Activated T-helper 17 cell treated with anti-CD3 and anti-CD28 coated beads, Interleukin-2, amount 50 U/mL, for 72 hours (primary cell): Measurements from ENCODE around the gene CRACR2A. TPM values are rescaled to one million over a fixed set of nuclear protein-coding genes. Genes with fewer than 3 reads are reported as not detected.

ENCODE experiments used
- ATAC-seq: fragments of 150-1000 bp; cut with Tn5 transposase; replicated peaks from 2 replicates; pipeline ENCODE4 v1.10.0; 2021; ENCODE audit warnings: mild to moderate bottlenecking, moderate library complexity
- H3K27ac Mint-ChIP-seq: one replicate; pipeline ENCODE4 v1.8.0; 2022; ENCODE audit warnings: mixed read lengths
- H3K27me3 Mint-ChIP-seq: one replicate; pipeline ENCODE4 v1.8.0; 2022; ENCODE audit warnings: mixed read lengths
- H3K36me3 Mint-ChIP-seq: one replicate; pipeline ENCODE4 v1.8.0; 2022; ENCODE audit warnings: low read depth, mild to moderate bottlenecking, mixed read lengths
- H3K4me1 Mint-ChIP-seq: one replicate; pipeline ENCODE4 v1.8.0; 2022; ENCODE audit warnings: mixed read lengths
- H3K4me3 Mint-ChIP-seq: one replicate; pipeline ENCODE4 v1.8.0; 2022; ENCODE audit warnings: mild to moderate bottlenecking, mixed read lengths
- H3K9me3 Mint-ChIP-seq: one replicate; pipeline ENCODE4 v1.8.0; 2022; ENCODE audit warnings: mixed read lengths
- total RNA-seq, 2 donors: library from RNA; stranded (reverse); gene quantifications; one replicate each; pipeline ENCODE4 v1.2.3, GENCODE V29; 2022

The CRACR2A gene
- total RNA-seq, 2 donors from 2014 or later = 39.4 to 46.3 TPM

GRCh38 chr12:3594966-3595365 is 157.9 kb downstream of the CRACR2A start:
- Mint-ChIP-seq H3K4me1 (no peaks in the 10 kb centered on the region), H3K4me3 (no peak overlapping the region), H3K9me3 (no peaks in the 10 kb centered on the region), H3K27me3 (peaks cover 14% of the 10 kb centered on the region), H3K27ac (no peak overlapping the region), H3K36me3 (no peaks in the 10 kb centered on the region)
- ATAC-seq = no peak

GRCh38 chr12:3593906-3594483 is 158.9 kb downstream of the CRACR2A start:
- no peaks in the 10 kb centered on the region for H3K36me3 Mint-ChIP-seq
- peaks cover 14% of the 10 kb centered on the region for H3K27me3 Mint-ChIP-seq
- ATAC-seq = no peak
- no peaks in the 10 kb centered on the region for H3K4me1 Mint-ChIP-seq
- H3K4me3 Mint-ChIP-seq = no peak overlapping the region
- H3K27ac Mint-ChIP-seq = no peak overlapping the region
- H3K9me3 Mint-ChIP-seq = no peaks in the 10 kb centered on the region

GRCh38 chr12:3592856-3593625 is 159.9 kb downstream of the CRACR2A start:
- no peaks in the 10 kb centered on the region for H3K9me3 Mint-ChIP-seq
- no peak overlapping the region for H3K27ac Mint-ChIP-seq
- no peaks in the 10 kb centered on the region for H3K4me1 Mint-ChIP-seq
- no peak overlapping the region for H3K4me3 Mint-ChIP-seq
- H3K27me3 Mint-ChIP-seq = peaks cover 17% of the 10 kb centered on the region
- no peaks in the 10 kb centered on the region for H3K36me3 Mint-ChIP-seq
- no peak for ATAC-seq

GRCh38 chr12:3589745-3590144 is 163.2 kb downstream of the CRACR2A start:
- Mint-ChIP-seq H3K9me3 (no peaks in the 10 kb centered on the region), H3K4me3 (no peak overlapping the region), H3K36me3 (no peaks in the 10 kb centered on the region), H3K4me1 (no peaks in the 10 kb centered on the region), H3K27ac (no peak overlapping the region), H3K27me3 (peaks cover 25% of the 10 kb centered on the region)
- ATAC-seq = no peak

- Mint-ChIP-seq H3K27me3 (peaks cover 24% of the 10 kb centered on the region), H3K9me3 (no peaks in the 10 kb centered on the region), H3K36me3 (no peaks in the 10 kb centered on the region), H3K4me1 (no peaks in the 10 kb centered on the region), H3K4me3 (no peak overlapping the region), H3K27ac (no peak overlapping the region)
- ATAC-seq = no peak
Observed at GRCh38 chr12:3587402-3588013, 165.4 kb downstream of the CRACR2A start.

- Mint-ChIP-seq H3K27me3 (peaks cover 27% of the 10 kb centered on the region), H3K27ac (no peak overlapping the region), H3K36me3 (no peaks in the 10 kb centered on the region), H3K4me1 (no peaks in the 10 kb centered on the region), H3K4me3 (no peak overlapping the region), H3K9me3 (no peaks in the 10 kb centered on the region)
- ATAC-seq = no peak
Observed at GRCh38 chr12:3583656-3584334, 169.1 kb downstream of the CRACR2A start.

GRCh38 chr12:3580094-3580749 is 172.7 kb downstream of the CRACR2A start:
- no peaks in the 10 kb centered on the region for H3K9me3 Mint-ChIP-seq
- no peaks in the 10 kb centered on the region for H3K4me1 Mint-ChIP-seq
- H3K27me3 Mint-ChIP-seq = peaks cover 20% of the 10 kb centered on the region
- H3K27ac Mint-ChIP-seq = no peak overlapping the region
- H3K4me3 Mint-ChIP-seq = no peak overlapping the region
- no peak for ATAC-seq
- H3K36me3 Mint-ChIP-seq = no peaks in the 10 kb centered on the region

- Mint-ChIP-seq H3K4me3 (no peak overlapping the region), H3K9me3 (no peaks in the 10 kb centered on the region), H3K27me3 (peaks cover 20% of the 10 kb centered on the region), H3K36me3 (no peaks in the 10 kb centered on the region), H3K27ac (no peak overlapping the region), H3K4me1 (no peaks in the 10 kb centered on the region)
- ATAC-seq = no peak
Observed at GRCh38 chr12:3579446-3580093, 173.3 kb downstream of the CRACR2A start.

GRCh38 chr12:3578557-3578956 is 174.4 kb downstream of the CRACR2A start:
- Mint-ChIP-seq H3K9me3 (no peaks in the 10 kb centered on the region), H3K27me3 (peaks cover 17% of the 10 kb centered on the region), H3K4me3 (no peak overlapping the region), H3K27ac (no peak overlapping the region), H3K4me1 (no peaks in the 10 kb centered on the region), H3K36me3 (no peaks in the 10 kb centered on the region)
- no peak for ATAC-seq

GRCh38 chr12:3576891-3577290 is 176.0 kb downstream of the CRACR2A start:
- Mint-ChIP-seq H3K9me3 (no peaks in the 10 kb centered on the region), H3K27ac (no peak overlapping the region), H3K4me3 (no peak overlapping the region), H3K4me1 (no peaks in the 10 kb centered on the region), H3K36me3 (no peaks in the 10 kb centered on the region), H3K27me3 (peaks cover 14% of the 10 kb centered on the region)
- ATAC-seq = no peak

- Mint-ChIP-seq H3K27me3 (peaks cover 11% of the 10 kb centered on the region), H3K27ac (no peak overlapping the region)
- no peak for ATAC-seq
Observed at GRCh38 chr12:3574986-3575385, 177.9 kb downstream of the CRACR2A start.

GRCh38 chr12:3572560-3572959 is 180.3 kb downstream of the CRACR2A start:
- Mint-ChIP-seq H3K36me3 (no peaks in the 10 kb centered on the region), H3K27ac (no peak overlapping the region), H3K4me1 (no peaks in the 10 kb centered on the region), H3K27me3 (peaks cover 7% of the 10 kb centered on the region), H3K4me3 (no peak overlapping the region), H3K9me3 (no peaks in the 10 kb centered on the region)
- ATAC-seq = no peak

More at GRCh38 chr12:3574986-3575385, 177.9 kb downstream of the CRACR2A start:
- Mint-ChIP-seq H3K36me3 (no peaks in the 10 kb centered on the region), H3K4me3 (no peak overlapping the region), H3K4me1 (no peaks in the 10 kb centered on the region), H3K9me3 (no peaks in the 10 kb centered on the region)

GRCh38 chr12:3571724-3572123 is 181.2 kb downstream of the CRACR2A start:
- no peak for ATAC-seq
- H3K27ac Mint-ChIP-seq = no peak overlapping the region

GRCh38 chr12:3571323-3571722 is 181.6 kb downstream of the CRACR2A start:
- H3K4me1 Mint-ChIP-seq = no peaks in the 10 kb centered on the region
- H3K4me3 Mint-ChIP-seq = no peak overlapping the region
- peaks cover 6% of the 10 kb centered on the region for H3K27me3 Mint-ChIP-seq
- H3K9me3 Mint-ChIP-seq = no peaks in the 10 kb centered on the region
- no peak overlapping the region for H3K27ac Mint-ChIP-seq
- ATAC-seq = no peak
- H3K36me3 Mint-ChIP-seq = no peaks in the 10 kb centered on the region

More at GRCh38 chr12:3571724-3572123, 181.2 kb downstream of the CRACR2A start:
- Mint-ChIP-seq H3K4me1 (no peaks in the 10 kb centered on the region), H3K36me3 (no peaks in the 10 kb centered on the region), H3K4me3 (no peak overlapping the region), H3K27me3 (peaks cover 7% of the 10 kb centered on the region), H3K9me3 (no peaks in the 10 kb centered on the region)
